Measurements from ENCODE around the gene CHI3L1.

Gene CHI3L1

DNA sequence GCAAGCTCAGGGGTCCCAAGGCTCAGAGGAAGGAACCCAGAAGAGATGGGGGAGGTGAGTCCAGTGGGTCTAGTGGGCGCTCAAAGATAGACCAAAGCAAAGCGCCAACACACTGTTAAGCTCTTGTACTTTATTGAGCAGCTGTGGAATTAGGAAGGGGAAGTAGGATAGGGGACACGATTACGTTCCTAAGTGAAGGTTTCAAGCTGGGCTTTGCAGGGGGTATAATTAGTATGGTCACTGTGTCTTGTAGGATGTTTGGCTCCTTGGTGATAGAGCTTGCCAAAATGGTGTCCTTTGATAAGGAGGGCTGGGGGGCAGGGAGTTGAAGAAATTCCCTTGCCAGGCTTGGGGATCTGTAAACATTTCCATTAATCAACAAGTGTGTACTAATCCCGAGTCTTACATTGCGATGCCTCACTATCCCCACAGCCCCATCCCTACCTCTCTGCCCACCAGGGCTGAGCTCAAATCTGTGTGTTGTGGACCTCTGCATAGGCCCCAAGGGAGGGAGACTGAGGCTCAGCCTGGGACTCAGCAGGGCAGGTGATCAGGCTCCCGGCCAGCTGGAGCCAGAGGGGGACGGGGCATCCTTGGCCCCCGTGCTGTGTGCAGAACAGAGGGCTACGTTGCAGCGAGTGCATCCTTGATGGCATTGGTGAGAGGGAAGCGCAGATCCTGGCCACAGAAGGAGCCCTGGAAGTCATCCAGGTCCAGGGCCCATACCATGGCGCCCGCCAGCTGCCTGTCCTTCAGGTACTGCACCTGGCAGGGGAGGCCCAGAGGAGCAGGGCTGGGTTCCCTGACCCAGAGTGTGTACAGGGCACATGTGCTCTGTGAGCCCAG lies 7.5 kb downstream of the CHI3L1 start:
- Histone ChIP-seq H3K79me2 (ENCODE audit: insufficient read depth, low read depth) (no peaks in the 10 kb centered on the region), H3K4me3 (IDR thresholded peaks at IDR 0.05; ENCODE audit: insufficient read depth, low read depth, low read length) (no peak overlapping the region), H3K36me3 (ENCODE audit: insufficient read depth) (no peaks in the 10 kb centered on the region), H3K4me2 (no peak overlapping the region), H4K20me1 (ENCODE audit: insufficient read depth) (no peaks in the 10 kb centered on the region), H2AFZ (ENCODE audit: low read depth) (no peak overlapping the region), H3K27me3 (ENCODE audit: insufficient read depth, low read depth) (peaks cover 6% of the 10 kb centered on the region; the same call in 1 of the 2 replicates), H3K9ac (no peak overlapping the region), H3K27ac (no peak overlapping the region), H3K4me1 (ENCODE audit: low read depth, poor library complexity, severe bottlenecking) (no peaks in the 10 kb centered on the region)
- TF ChIP-seq, protein P1, sequence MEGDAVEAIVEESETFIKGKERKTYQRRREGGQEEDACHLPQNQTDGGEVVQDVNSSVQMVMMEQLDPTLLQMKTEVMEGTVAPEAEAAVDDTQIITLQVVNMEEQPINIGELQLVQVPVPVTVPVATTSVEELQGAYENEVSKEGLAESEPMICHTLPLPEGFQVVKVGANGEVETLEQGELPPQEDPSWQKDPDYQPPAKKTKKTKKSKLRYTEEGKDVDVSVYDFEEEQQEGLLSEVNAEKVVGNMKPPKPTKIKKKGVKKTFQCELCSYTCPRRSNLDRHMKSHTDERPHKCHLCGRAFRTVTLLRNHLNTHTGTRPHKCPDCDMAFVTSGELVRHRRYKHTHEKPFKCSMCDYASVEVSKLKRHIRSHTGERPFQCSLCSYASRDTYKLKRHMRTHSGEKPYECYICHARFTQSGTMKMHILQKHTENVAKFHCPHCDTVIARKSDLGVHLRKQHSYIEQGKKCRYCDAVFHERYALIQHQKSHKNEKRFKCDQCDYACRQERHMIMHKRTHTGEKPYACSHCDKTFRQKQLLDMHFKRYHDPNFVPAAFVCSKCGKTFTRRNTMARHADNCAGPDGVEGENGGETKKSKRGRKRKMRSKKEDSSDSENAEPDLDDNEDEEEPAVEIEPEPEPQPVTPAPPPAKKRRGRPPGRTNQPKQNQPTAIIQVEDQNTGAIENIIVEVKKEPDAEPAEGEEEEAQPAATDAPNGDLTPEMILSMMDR (conservative IDR thresholded peaks at IDR 0.05; ENCODE audit: low read depth, low read length) = no peak

DNA sequence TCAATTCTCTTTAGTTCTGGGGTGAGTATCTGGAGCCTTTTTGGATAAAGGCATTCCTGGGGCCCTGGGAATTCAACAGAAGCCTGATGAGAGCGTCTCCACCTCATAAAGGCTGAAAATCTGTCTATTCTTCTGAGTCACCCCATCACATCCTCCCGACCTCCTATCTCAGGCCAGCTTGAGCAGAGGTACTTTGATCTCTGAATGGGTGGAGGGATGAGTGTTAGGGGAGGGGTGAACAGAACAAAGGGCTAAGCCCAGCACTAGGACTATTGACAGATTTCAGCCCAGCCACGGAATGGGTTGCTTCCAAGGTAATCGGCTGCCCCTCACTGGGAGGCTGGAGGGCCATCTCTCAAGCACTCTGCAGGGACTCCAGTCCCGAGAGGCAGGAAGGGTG lies 8.4 kb downstream of the CHI3L1 start:
- Histone ChIP-seq H3K27ac (no peak overlapping the region), H3K4me1 (ENCODE audit: low read depth, poor library complexity, severe bottlenecking) (no peaks in the 10 kb centered on the region), H3K27me3 (ENCODE audit: insufficient read depth, low read depth) (peaks cover 6% of the 10 kb centered on the region; the same call in 1 of the 2 replicates), H3K36me3 (ENCODE audit: insufficient read depth) (no peaks in the 10 kb centered on the region), H3K4me3 (IDR thresholded peaks at IDR 0.05; ENCODE audit: insufficient read depth, low read depth, low read length) (no peak overlapping the region), H3K79me2 (ENCODE audit: insufficient read depth, low read depth) (no peaks in the 10 kb centered on the region), H2AFZ (ENCODE audit: low read depth) (no peak overlapping the region), H4K20me1 (ENCODE audit: insufficient read depth) (no peaks in the 10 kb centered on the region), H3K4me2 (no peak overlapping the region), H3K9ac (no peak overlapping the region)
- TF ChIP-seq, protein P1 (conservative IDR thresholded peaks at IDR 0.05; ENCODE audit: low read depth, low read length) = no peak

DNA sequence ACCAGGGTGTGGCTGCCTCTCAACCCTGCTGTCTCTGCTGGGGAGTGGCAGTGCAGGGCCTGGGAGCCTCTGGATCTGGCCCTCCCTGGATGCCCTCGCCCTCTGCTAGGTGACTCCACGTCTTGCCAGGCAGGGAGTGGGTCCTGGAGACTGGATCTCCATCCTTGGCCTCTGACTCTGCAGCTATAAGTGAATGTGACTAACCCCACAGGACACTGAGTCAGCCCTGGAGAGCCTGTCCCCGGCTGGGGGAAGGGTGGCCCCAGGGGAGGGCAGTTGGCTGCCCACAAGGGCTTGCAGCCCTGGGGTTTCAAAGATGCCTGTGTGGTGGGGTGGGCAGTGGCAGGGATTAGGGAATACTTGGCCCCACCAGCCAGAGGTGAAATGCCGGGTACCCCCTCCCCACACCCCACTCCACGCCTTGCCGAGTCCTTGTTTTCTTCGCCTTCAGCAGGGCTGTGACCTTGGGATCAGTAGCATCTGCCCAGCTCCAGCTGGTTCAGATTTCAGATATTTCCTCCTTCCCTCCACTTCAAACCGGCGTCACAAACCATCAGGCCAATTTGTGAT lies 8.9 kb downstream of the CHI3L1 start:
- Histone ChIP-seq H3K4me3 (IDR thresholded peaks at IDR 0.05; ENCODE audit: insufficient read depth, low read depth, low read length) (no peak overlapping the region), H3K27ac (no peak overlapping the region), H3K36me3 (ENCODE audit: insufficient read depth) (no peaks in the 10 kb centered on the region), H3K9ac (no peak overlapping the region), H4K20me1 (ENCODE audit: insufficient read depth) (no peaks in the 10 kb centered on the region), H3K27me3 (ENCODE audit: insufficient read depth, low read depth) (peaks cover 6% of the 10 kb centered on the region; the same call in 1 of the 2 replicates), H2AFZ (ENCODE audit: low read depth) (no peak overlapping the region), H3K79me2 (ENCODE audit: insufficient read depth, low read depth) (no peaks in the 10 kb centered on the region), H3K4me2 (no peak overlapping the region), H3K4me1 (ENCODE audit: low read depth, poor library complexity, severe bottlenecking) (no peaks in the 10 kb centered on the region)
- TF ChIP-seq, protein P1 (conservative IDR thresholded peaks at IDR 0.05; ENCODE audit: low read depth, low read length) = no peak

DNA sequence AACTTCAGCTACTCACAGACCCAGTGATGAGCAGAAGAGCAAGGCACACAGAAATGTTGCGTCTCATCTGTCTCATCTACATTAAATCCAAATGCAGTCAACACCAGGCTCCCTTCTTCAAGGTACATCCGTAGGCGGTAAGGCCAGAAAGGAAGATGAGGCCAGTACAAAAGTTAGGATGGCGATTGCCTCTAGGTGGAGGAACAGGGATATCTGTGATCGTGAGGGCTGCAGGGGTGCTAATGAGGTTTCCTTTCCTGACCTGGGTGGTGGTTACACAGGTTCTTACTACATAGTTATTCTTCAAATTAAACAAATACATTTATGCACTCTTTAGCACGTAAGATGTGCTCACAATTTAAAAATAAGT lies 9.5 kb downstream of the CHI3L1 start:
- Histone ChIP-seq H3K36me3 (ENCODE audit: insufficient read depth) (no peaks in the 10 kb centered on the region), H3K27ac (no peak overlapping the region), H3K9ac (no peak overlapping the region), H3K4me3 (IDR thresholded peaks at IDR 0.05; ENCODE audit: insufficient read depth, low read depth, low read length) (no peak overlapping the region), H3K79me2 (ENCODE audit: insufficient read depth, low read depth) (no peaks in the 10 kb centered on the region), H3K27me3 (ENCODE audit: insufficient read depth, low read depth) (peaks cover 6% of the 10 kb centered on the region; the same call in 1 of the 2 replicates), H4K20me1 (ENCODE audit: insufficient read depth) (no peaks in the 10 kb centered on the region), H3K4me1 (ENCODE audit: low read depth, poor library complexity, severe bottlenecking) (no peaks in the 10 kb centered on the region), H2AFZ (ENCODE audit: low read depth) (no peak overlapping the region), H3K4me2 (no peak overlapping the region)
- TF ChIP-seq, protein P1 (conservative IDR thresholded peaks at IDR 0.05; ENCODE audit: low read depth, low read length) = no peak
